Thyroid gland (tissue), 4 donors: ENCODE measurements around the gene YPEL5. TPM values are rescaled to one million over a fixed set of nuclear protein-coding genes. Genes with fewer than 3 reads are reported as not detected.
"Not testable (repeated sequence)": the region's sequence is repeated elsewhere in the genome, so short reads cannot be mapped to it uniquely, and the experiment has no call there.

ENCODE experiments used
- DNase-seq, 2 donors: peaks; one replicate each; pipeline ENCODE4 v3.0.0-alpha.2; 2019
- H3K27ac ChIP-seq, 3 donors: fragments of 200-600 bp; sonication (generic); 1 replicate in 2 of 3; 2 replicates in 1 of 3; pipeline ENCODE4 v1.5.1; 2016 to 2019; ENCODE audit warnings: mild to moderate bottlenecking in 1 of 3, moderate library complexity in 1 of 3
- H3K27me3 ChIP-seq: fragments of 200-600 bp; sonication (generic); one replicate; pipeline ENCODE4 v1.5.1; 2019
- H3K36me3 ChIP-seq, 2 donors: fragments of 200-600 bp; sonication (generic); one replicate each; pipeline ENCODE4 v1.5.1; 2016 to 2019
- H3K4me1 ChIP-seq, 2 donors: fragments of 200-600 bp; sonication (generic); one replicate each; pipeline ENCODE4 v1.5.1; 2017 to 2019
- H3K4me3 ChIP-seq, 3 donors: fragments of 200-600 bp; sonication (generic); replicated peaks in 1 of 3; 1 replicate in 2 of 3; 2 replicates in 1 of 3; pipeline ENCODE4 v1.5.1; 2016; ENCODE audit warnings: mild to moderate bottlenecking in 1 of 3
- H3K9me3 ChIP-seq: fragments of 200-600 bp; sonication (generic); one replicate; pipeline ENCODE4 v1.5.1; 2017
- CTCF ChIP-seq, 6 experiments: fragments of 200-600 bp in 3 of 6; fragments of 450-650 bp in 3 of 6; sonication (generic) in 3 of 6; IDR thresholded peaks; one replicate each; pipeline ENCODE4 v1.5.1; 2016 to 2019; ENCODE audit warnings: antibody characterized with exemption in 6 of 6, mild to moderate bottlenecking in 2 of 6, inconsistent platforms in 1 of 6, moderate library complexity in 1 of 6
- POLR2A ChIP-seq, 2 donors: fragments of 450-650 bp; IDR thresholded peaks; one replicate each; pipeline ENCODE4 v1.6.1; 2017; ENCODE audit warnings: antibody characterized with exemption in 2 of 2, mild to moderate bottlenecking in 2 of 2, moderate library complexity in 1 of 2
- WGBS, 2 donors: methylation state at CpG; one replicate each; pipeline ENCODE4 v1.1.5; 2017; 5-methylcytosine and 5-hydroxymethylcytosine counted together
- intact Hi-C: fragments of 100-400 bp; cut with DNase I; formaldehyde crosslinking; loops from one replicate; pipeline ENCODE4 v1.15.1; 2023
- total RNA-seq, 4 donors: library from RNA; depleted of rRNA; stranded (reverse); fragments of >200 nt; gene quantifications; one replicate each; pipeline ENCODE4 v1.2.3, GENCODE V29; 2016

YPEL5 gene
- total RNA-seq, 4 donors from 2014 or later = 74.7 to 129 (median 103) TPM

- Histone ChIP-seq H3K27me3 (no peaks in the 10 kb centered on the region), H3K4me1 (no peaks in the 10 kb centered on the region), H3K9me3 (no peaks in the 10 kb centered on the region), H3K36me3 (no peaks in the 10 kb centered on the region), H3K27ac (no peak overlapping the region), H3K4me3 (no peak overlapping the region)
- WGBS, 2 donors = 82% methylated on average over 9 of the region's 9 CpGs
- no peak for DNase-seq
- TF ChIP-seq POLR2A (IDR thresholded peaks at IDR 0.05) = no peak
- TF ChIP-seq CTCF (IDR thresholded peaks at IDR 0.05) = no peak
- intact Hi-C loops = no loop called here
Observed at GRCh38 chr2:30106543-30106942, 40.3 kb upstream of the YPEL5 start.

GRCh38 chr2:30108192-30108591, 38.6 kb upstream of the YPEL5 start:
- intact Hi-C loops = no loop called here
- no peak for DNase-seq
- H3K9me3 ChIP-seq = no peaks in the 10 kb centered on the region
- H3K36me3 ChIP-seq = no peaks in the 10 kb centered on the region
- no peaks in the 10 kb centered on the region for H3K4me1 ChIP-seq
- TF ChIP-seq POLR2A (IDR thresholded peaks at IDR 0.05) = no peak
- no peak for TF ChIP-seq CTCF (IDR thresholded peaks at IDR 0.05)
- no peak overlapping the region for H3K4me3 ChIP-seq
- 79 to 82% methylated on average over 2 of the region's 2 CpGs for WGBS, 2 donors
- H3K27ac ChIP-seq = no peak overlapping the region
- H3K27me3 ChIP-seq = no peaks in the 10 kb centered on the region

- Histone ChIP-seq H3K27me3 (no peaks in the 10 kb centered on the region), H3K9me3 (no peaks in the 10 kb centered on the region), H3K27ac (no peak overlapping the region), H3K4me1 (no peaks in the 10 kb centered on the region), H3K4me3 (no peak overlapping the region), H3K36me3 (no peaks in the 10 kb centered on the region)
- TF ChIP-seq CTCF (IDR thresholded peaks at IDR 0.05) (no peak), POLR2A (IDR thresholded peaks at IDR 0.05) (no peak)
- DNase-seq = no peak
- 83 to 89% methylated on average over 5 of the region's 5 CpGs for WGBS, 2 donors
- intact Hi-C loops = no loop called here
Observed at GRCh38 chr2:30108851-30109250, 38.0 kb upstream of the YPEL5 start.

GRCh38 chr2:30109856-30110255, 37.0 kb upstream of the YPEL5 start:
- no peak for TF ChIP-seq CTCF (IDR thresholded peaks at IDR 0.05)
- no peak for TF ChIP-seq POLR2A (IDR thresholded peaks at IDR 0.05)
- Histone ChIP-seq H3K4me1 (no peaks in the 10 kb centered on the region), H3K27me3 (no peaks in the 10 kb centered on the region), H3K4me3 (no peak overlapping the region), H3K36me3 (no peaks in the 10 kb centered on the region), H3K27ac (no peak overlapping the region), H3K9me3 (no peaks in the 10 kb centered on the region)
- 75 to 84% methylated on average over 6 of the region's 6 CpGs for WGBS, 2 donors
- DNase-seq = no peak
- intact Hi-C loops = no loop called here

- TF ChIP-seq CTCF (IDR thresholded peaks at IDR 0.05) (no peak), POLR2A (IDR thresholded peaks at IDR 0.05) (no peak)
- Histone ChIP-seq H3K9me3 (no peaks in the 10 kb centered on the region), H3K4me3 (no peak overlapping the region), H3K4me1 (no peaks in the 10 kb centered on the region), H3K36me3 (no peaks in the 10 kb centered on the region), H3K27me3 (no peaks in the 10 kb centered on the region), H3K27ac (no peak overlapping the region)
- intact Hi-C loops = no loop called here
- no peak for DNase-seq
- WGBS, 2 donors = 90 to 95% methylated on average over 6 of the region's 6 CpGs
Observed at GRCh38 chr2:30110773-30111172, 36.0 kb upstream of the YPEL5 start.

- H3K36me3 ChIP-seq, H3K4me1 ChIP-seq, H3K27ac ChIP-seq, H3K27me3 ChIP-seq, intact Hi-C loops, DNase-seq, H3K9me3 ChIP-seq, H3K4me3 ChIP-seq: not testable (repeated sequence)
- 84 to 93% methylated on average over 19 of the region's 19 CpGs for WGBS, 2 donors
Observed at GRCh38 chr2:30111186-30111585, 35.6 kb upstream of the YPEL5 start.
